OCI-LY3 (cell line): ENCODE measurements around the gene INSM2.

Source experiments
- H2AFZ ChIP-seq: fragments of 200-600, 300-600 bp; shearing (Covaris generic); 2 replicates; pipeline ENCODE4 v1.6.0; 2014; ENCODE audit warnings: antibody characterized with exemption, low read depth, low read length
- H3K27ac ChIP-seq: fragments of 200-600, 300-600 bp; sonication (generic); 2 replicates; pipeline ENCODE4 v1.5.1; 2014; ENCODE audit warnings: mild to moderate bottlenecking, low read length, moderate library complexity, mixed read lengths
- H3K27me3 ChIP-seq: fragments of 200-600, 300-600 bp; sonication (generic); 2 replicates; pipeline ENCODE4 v1.6.1; 2014; ENCODE audit warnings: low read depth, low read length, mixed read lengths
- H3K36me3 ChIP-seq: fragments of 200-600, 300-600 bp; sonication (generic); replicated peaks from 2 replicates; pipeline ENCODE3; 2014; ENCODE audit warnings: low read depth, low read length, mixed read lengths
- H3K4me1 ChIP-seq: fragments of 300-600, 200-600 bp; sonication (generic); 2 replicates; pipeline ENCODE4 v1.6.1; 2014; ENCODE audit warnings: low read length, mixed read lengths
- H3K4me2 ChIP-seq: fragments of 200-600, 300-600 bp; sonication (generic); 2 replicates; pipeline ENCODE4 v1.6.1; 2014; ENCODE audit warnings: low read length, mixed read lengths
- H3K4me3 ChIP-seq: fragments of 300-600, 200-600 bp; sonication (generic); 2 replicates; pipeline ENCODE4 v1.5.1; 2014; ENCODE audit warnings: antibody characterized with exemption, mild to moderate bottlenecking, low read length, moderate library complexity
- H3K79me2 ChIP-seq: fragments of 300-600, 200-600 bp; shearing (Covaris generic); 2 replicates; pipeline ENCODE4 v1.6.1; 2014; ENCODE audit warnings: mild to moderate bottlenecking, low read length, mixed read lengths
- H3K9ac ChIP-seq: fragments of 300-600, 200-600 bp; shearing (Covaris generic); 2 replicates; pipeline ENCODE4 v1.6.0; 2014; ENCODE audit warnings: mild to moderate bottlenecking, low read length, moderate library complexity
- H3K9me3 ChIP-seq: fragments of 200-600, 300-600 bp; shearing (Covaris generic); 2 replicates; pipeline ENCODE4 v1.6.1; 2014; ENCODE audit warnings: low read length, mixed read lengths; ENCODE audit not compliant: insufficient read depth
- H4K20me1 ChIP-seq: fragments of 200-600, 300-600 bp; sonication (generic); 2 replicates; pipeline ENCODE4 v1.6.1; 2016; ENCODE audit warnings: low read length, mixed read lengths; ENCODE audit not compliant: insufficient read depth
- EZH2phosphoT487 ChIP-seq: fragments of 200-600 bp; shearing (Covaris generic); IDR thresholded peaks from 2 replicates; pipeline ENCODE4 v1.6.1; 2018; ENCODE audit warnings: antibody characterized with exemption, mixed run types, low read depth
- TF ChIP-seq, protein P1 (sequence below): fragments of 200-600, 300-600 bp; sonication (generic); IDR thresholded peaks from 2 replicates; pipeline ENCODE4 v1.5.1; 2014; ENCODE audit warnings: antibody characterized with exemption, low read length, low read depth

INSM2 gene

GRCh38 chr14:35553808-35554207, 19.8 kb downstream of the INSM2 start:
- Histone ChIP-seq H2AFZ (no peak overlapping the region), H4K20me1 (no peaks in the 10 kb centered on the region), H3K4me1 (no peaks in the 10 kb centered on the region), H3K27me3 (no peaks in the 10 kb centered on the region), H3K27ac (no peak overlapping the region), H3K79me2 (no peaks in the 10 kb centered on the region), H3K9ac (no peak overlapping the region), H3K9me3 (no peaks in the 10 kb centered on the region), H3K4me2 (no peak overlapping the region), H3K4me3 (no peak overlapping the region), H3K36me3 (no peaks in the 10 kb centered on the region)
- TF ChIP-seq EZH2phosphoT487, result no peak

- Histone ChIP-seq H3K4me1 (no peaks in the 10 kb centered on the region), H3K9me3 (no peaks in the 10 kb centered on the region), H2AFZ (no peak overlapping the region), H3K4me2 (no peak overlapping the region), H3K9ac (no peak overlapping the region), H3K79me2 (no peaks in the 10 kb centered on the region), H3K27ac (no peak overlapping the region), H4K20me1 (no peaks in the 10 kb centered on the region), H3K4me3 (no peak overlapping the region), H3K36me3 (no peaks in the 10 kb centered on the region), H3K27me3 (no peaks in the 10 kb centered on the region)
- TF ChIP-seq, protein P1, sequence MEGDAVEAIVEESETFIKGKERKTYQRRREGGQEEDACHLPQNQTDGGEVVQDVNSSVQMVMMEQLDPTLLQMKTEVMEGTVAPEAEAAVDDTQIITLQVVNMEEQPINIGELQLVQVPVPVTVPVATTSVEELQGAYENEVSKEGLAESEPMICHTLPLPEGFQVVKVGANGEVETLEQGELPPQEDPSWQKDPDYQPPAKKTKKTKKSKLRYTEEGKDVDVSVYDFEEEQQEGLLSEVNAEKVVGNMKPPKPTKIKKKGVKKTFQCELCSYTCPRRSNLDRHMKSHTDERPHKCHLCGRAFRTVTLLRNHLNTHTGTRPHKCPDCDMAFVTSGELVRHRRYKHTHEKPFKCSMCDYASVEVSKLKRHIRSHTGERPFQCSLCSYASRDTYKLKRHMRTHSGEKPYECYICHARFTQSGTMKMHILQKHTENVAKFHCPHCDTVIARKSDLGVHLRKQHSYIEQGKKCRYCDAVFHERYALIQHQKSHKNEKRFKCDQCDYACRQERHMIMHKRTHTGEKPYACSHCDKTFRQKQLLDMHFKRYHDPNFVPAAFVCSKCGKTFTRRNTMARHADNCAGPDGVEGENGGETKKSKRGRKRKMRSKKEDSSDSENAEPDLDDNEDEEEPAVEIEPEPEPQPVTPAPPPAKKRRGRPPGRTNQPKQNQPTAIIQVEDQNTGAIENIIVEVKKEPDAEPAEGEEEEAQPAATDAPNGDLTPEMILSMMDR, result no peak
- TF ChIP-seq EZH2phosphoT487, result no peak
Observed at GRCh38 chr14:35556548-35556947, 22.6 kb downstream of the INSM2 start.

- H3K4me1 ChIP-seq, result no peaks in the 10 kb centered on the region
- H3K4me2 ChIP-seq, result no peak overlapping the region
- H4K20me1 ChIP-seq, result no peaks in the 10 kb centered on the region
- H3K27me3 ChIP-seq, result no peaks in the 10 kb centered on the region
- no peaks in the 10 kb centered on the region for H3K79me2 ChIP-seq
- no peak overlapping the region for H3K9ac ChIP-seq
- H3K27ac ChIP-seq, result no peak overlapping the region
- TF ChIP-seq EZH2phosphoT487, result no peak
- TF ChIP-seq, protein P1, result no peak
- no peaks in the 10 kb centered on the region for H3K9me3 ChIP-seq
- no peak overlapping the region for H2AFZ ChIP-seq
- H3K4me3 ChIP-seq, result no peak overlapping the region
- H3K36me3 ChIP-seq, result no peaks in the 10 kb centered on the region
Observed at GRCh38 chr14:35557221-35557747, 23.3 kb downstream of the INSM2 start.

GRCh38 chr14:35558680-35559079, 24.7 kb downstream of the INSM2 start:
- Histone ChIP-seq H3K4me2 (no peak overlapping the region), H3K9me3 (no peaks in the 10 kb centered on the region), H3K27me3 (no peaks in the 10 kb centered on the region), H3K4me3 (no peak overlapping the region), H4K20me1 (no peaks in the 10 kb centered on the region), H3K4me1 (no peaks in the 10 kb centered on the region), H3K36me3 (no peaks in the 10 kb centered on the region), H2AFZ (no peak overlapping the region), H3K27ac (no peak overlapping the region), H3K9ac (no peak overlapping the region), H3K79me2 (no peaks in the 10 kb centered on the region)
- TF ChIP-seq, protein P1, result no peak
- TF ChIP-seq EZH2phosphoT487, result no peak
